CD4-positive, alpha-beta memory T cell (primary cell): ENCODE measurements around the gene MRTFA. TPM values are rescaled to one million over a fixed set of nuclear protein-coding genes. Genes with fewer than 3 reads are reported as not detected.

Source experiments
- CTCF ChIA-PET: fragments of 350-600 bp; sonication (Branson Sonifier 250); formaldehyde crosslinking; loops from one replicate; lab custom pipeline; 2021; ENCODE audit warnings: inconsistent platforms; ENCODE audit not compliant: partially characterized antibody; lab: Charles Lee
- POLR2A ChIA-PET: fragments of 350-600 bp; sonication (Branson Sonifier 250); formaldehyde crosslinking; loops from one replicate; lab custom pipeline; 2021; ENCODE audit not compliant: partially characterized antibody; lab: Charles Lee
- DNase-seq, 5 donors: peaks; one replicate each; pipeline versions ENCODE4 v3.0.0 to v3.0.0-alpha.2; 2020 to 2022; ENCODE audit warnings: mixed read lengths in 1 of 5
- H3K27ac ChIP-seq: one replicate; pipeline ENCODE4 v1.7.0; 2013; ENCODE audit warnings: low read depth, low read length
- H3K27me3 ChIP-seq: 2 replicates; pipeline ENCODE4 v1.7.0; 2013; ENCODE audit warnings: mild to moderate bottlenecking, low read length, moderate library complexity; ENCODE audit not compliant: insufficient read depth
- H3K36me3 ChIP-seq: 2 replicates; pipeline ENCODE4 v1.7.0; 2013; ENCODE audit warnings: mild to moderate bottlenecking, low read length, moderate library complexity; ENCODE audit not compliant: insufficient read depth
- H3K4me1 ChIP-seq: 2 replicates; pipeline ENCODE4 v1.7.0; 2013; ENCODE audit warnings: mild to moderate bottlenecking, low read length, moderate library complexity; ENCODE audit not compliant: insufficient read depth
- H3K4me3 ChIP-seq, 2 donors: one replicate each; pipeline ENCODE4 v1.7.0; 2013; ENCODE audit warnings: low read length in 2 of 2, mild to moderate bottlenecking in 1 of 2
- H3K9me3 ChIP-seq, 2 donors: one replicate each; pipeline ENCODE4 v1.7.0; 2013; ENCODE audit warnings: low read length in 2 of 2, control low read depth in 1 of 2; ENCODE audit not compliant: control insufficient read depth in 1 of 2
- H3K27ac Mint-ChIP-seq, 7 donors: one replicate each; pipeline ENCODE4 v1.8.0; 2020 to 2021; ENCODE audit warnings: mixed read lengths in 7 of 7, mild to moderate bottlenecking in 6 of 7, inconsistent platforms in 3 of 7, moderate library complexity in 3 of 7
- H3K27me3 Mint-ChIP-seq, 2 donors: one replicate each; pipeline ENCODE4 v1.8.0; 2020 to 2021; ENCODE audit warnings: mixed read lengths in 2 of 2
- H3K36me3 Mint-ChIP-seq, 2 donors: one replicate each; pipeline ENCODE4 v1.8.0; 2020 to 2021; ENCODE audit warnings: mixed read lengths in 2 of 2, inconsistent platforms in 1 of 2, mild to moderate bottlenecking in 1 of 2
- H3K4me1 Mint-ChIP-seq, 4 donors: one replicate each; pipeline ENCODE4 v1.8.0; 2020 to 2021; ENCODE audit warnings: mixed read lengths in 4 of 4, mild to moderate bottlenecking in 1 of 4
- H3K4me3 Mint-ChIP-seq, 8 donors: one replicate each; pipeline ENCODE4 v1.8.0; 2020 to 2021; ENCODE audit warnings: mixed read lengths in 8 of 8, mild to moderate bottlenecking in 7 of 8, moderate library complexity in 6 of 8, inconsistent platforms in 3 of 8
- H3K9me3 Mint-ChIP-seq, 8 donors: one replicate each; pipeline ENCODE4 v1.8.0; 2020 to 2021; ENCODE audit warnings: mixed read lengths in 8 of 8, mild to moderate bottlenecking in 5 of 8, inconsistent platforms in 3 of 8, moderate library complexity in 1 of 8
- intact Hi-C: fragments of 100-400 bp; cut with micrococcal nuclease; formaldehyde crosslinking; loops from one replicate; pipeline ENCODE4 v1.15.1; 2023
- polyA plus RNA-seq, 2 donors: library from polyadenylated mRNA; unstranded; fragments of 300-500 nt; fragmentation: Illumina TruSeq; gene quantifications; one replicate each; pipeline ENCODE4 v1.2.3, GENCODE V29; 2021
- total RNA-seq, 2 experiments: library from RNA; stranded (reverse); gene quantifications; one replicate each; pipeline ENCODE4 v1.2.3, GENCODE V29; 2021

Gene MRTFA
- total and polyA plus RNA-seq, 4 experiments from 2014 or later, result 5.3 to 91.6 (median 50.9) TPM

GRCh38 chr22:40412441-40412840 lies 224.1 kb downstream of the MRTFA start:
- ChIA-PET POLR2A (interaction anchor here (0.8 kb wide), 1 partner anchor 8 kb away, joined by 3 read pairs; no protein-coding TSS in a partner anchor), CTCF (no interaction called here)
- Histone ChIP-seq H3K9me3 (no peaks in the 10 kb centered on the region), H3K27ac (no peak overlapping the region), H3K4me1 (peaks cover 8% of the 10 kb centered on the region), H3K27me3 (no peaks in the 10 kb centered on the region), H3K4me3 (no peak overlapping the region), H3K36me3 (peaks cover 35% of the 10 kb centered on the region)
- Mint-ChIP-seq H3K27me3 (no peaks in the 10 kb centered on the region), H3K4me3 (no peak overlapping the region), H3K4me1 (peaks cover 21 to 41% (median 28%) of the 10 kb centered on the region in 4 donors), H3K36me3 (peaks cover 20 to 76% of the 10 kb centered on the region in 2 donors), H3K27ac (peak overlapping the region in 5 of 7 donors; percentile 30 to 82 (median 37)), H3K9me3 (no peaks in the 10 kb centered on the region)
- intact Hi-C loops, result no loop called here
- no peak for DNase-seq

GRCh38 chr22:40411506-40411861 lies 225.0 kb downstream of the MRTFA start:
- Mint-ChIP-seq H3K9me3 (no peaks in the 10 kb centered on the region), H3K27me3 (no peaks in the 10 kb centered on the region), H3K27ac (no peak overlapping the region), H3K36me3 (peaks cover 20 to 75% of the 10 kb centered on the region in 2 donors), H3K4me3 (no peak overlapping the region), H3K4me1 (peaks cover 19 to 34% (median 25%) of the 10 kb centered on the region in 4 donors)
- ChIA-PET POLR2A (interaction anchor here (0.9 to 1.4 kb wide), 2 partner anchors 12 to 367 kb away, joined by 3 read pairs; no protein-coding TSS in a partner anchor), CTCF (no interaction called here)
- no peak overlapping the region for H3K4me3 ChIP-seq
- H3K27ac ChIP-seq, result no peak overlapping the region
- peaks cover 8% of the 10 kb centered on the region for H3K4me1 ChIP-seq
- DNase-seq, result no peak
- H3K27me3 ChIP-seq, result no peaks in the 10 kb centered on the region
- intact Hi-C loops, result no loop called here
- H3K9me3 ChIP-seq, result no peaks in the 10 kb centered on the region
- H3K36me3 ChIP-seq, result peaks cover 36% of the 10 kb centered on the region

GRCh38 chr22:40410731-40411505 lies 225.6 kb downstream of the MRTFA start:
- Mint-ChIP-seq H3K27ac (no peak overlapping the region), H3K9me3 (no peaks in the 10 kb centered on the region), H3K4me3 (no peak overlapping the region), H3K36me3 (peaks cover 20 to 71% of the 10 kb centered on the region in 2 donors), H3K4me1 (peaks cover 14 to 28% (median 20%) of the 10 kb centered on the region in 4 donors), H3K27me3 (no peaks in the 10 kb centered on the region)
- Histone ChIP-seq H3K4me1 (peaks cover 8% of the 10 kb centered on the region), H3K9me3 (no peaks in the 10 kb centered on the region), H3K36me3 (peaks cover 41% of the 10 kb centered on the region), H3K27me3 (no peaks in the 10 kb centered on the region), H3K27ac (no peak overlapping the region), H3K4me3 (no peak overlapping the region)
- CTCF ChIA-PET, result no interaction called here
- DNase-seq, result no peak
- intact Hi-C loops, result no loop called here
- POLR2A ChIA-PET, result interaction anchor here (0.9 to 1.4 kb wide), 4 partner anchors 8 to 367 kb away, joined by 3 to 6 read pairs (median 3); no protein-coding TSS in a partner anchor

GRCh38 chr22:40410272-40410671 lies 226.2 kb downstream of the MRTFA start:
- peaks cover 0 to 2% (median 0%) of the 10 kb centered on the region in 8 donors for H3K9me3 Mint-ChIP-seq
- ChIA-PET CTCF (no interaction called here), POLR2A (interaction anchor here (1.3 to 1.4 kb wide), 3 partner anchors 9 to 11 kb away, joined by 3 to 6 read pairs (median 3); no protein-coding TSS in a partner anchor)

GRCh38 chr22:40409613-40410113 lies 226.9 kb downstream of the MRTFA start:
- Histone ChIP-seq H3K4me3 (no peak overlapping the region), H3K4me1 (no peaks in the 10 kb centered on the region), H3K27ac (no peak overlapping the region), H3K27me3 (no peaks in the 10 kb centered on the region), H3K9me3 (no peaks in the 10 kb centered on the region), H3K36me3 (peaks cover 53% of the 10 kb centered on the region)
- CTCF ChIA-PET, result interaction anchor here (0.9 kb wide), 1 partner anchor 512 kb away, joined by 3 read pairs; no protein-coding TSS in a partner anchor
- POLR2A ChIA-PET, result interaction anchor here (0.6 to 1.4 kb wide), 3 partner anchors 9 to 262 kb away, joined by 3 to 6 read pairs (median 3); no protein-coding TSS in a partner anchor
- DNase-seq, result no peak
- H3K9me3 Mint-ChIP-seq, result peaks cover 0 to 2% (median 0%) of the 10 kb centered on the region in 8 donors
- no peaks in the 10 kb centered on the region for H3K27me3 Mint-ChIP-seq
- H3K4me3 Mint-ChIP-seq, result no peak overlapping the region
- intact Hi-C loops, result no loop called here
- H3K36me3 Mint-ChIP-seq, result peaks cover 10 to 64% of the 10 kb centered on the region in 2 donors
- H3K27ac Mint-ChIP-seq, result peak overlapping the region in 1 of 7 donors; percentile 53
- H3K4me1 Mint-ChIP-seq, result peaks cover 2 to 16% (median 9%) of the 10 kb centered on the region in 4 donors

More at GRCh38 chr22:40410272-40410671, 226.2 kb downstream of the MRTFA start:
- H3K4me3 ChIP-seq, result no peak overlapping the region
- H3K27ac ChIP-seq, result no peak overlapping the region
- H3K4me1 Mint-ChIP-seq, result peaks cover 7 to 22% (median 15%) of the 10 kb centered on the region in 4 donors
- no peaks in the 10 kb centered on the region for H3K9me3 ChIP-seq
- peak overlapping the region in 1 of 7 donors; percentile 10 for H3K27ac Mint-ChIP-seq
- H3K4me1 ChIP-seq, result peaks cover 3% of the 10 kb centered on the region
- peaks cover 47% of the 10 kb centered on the region for H3K36me3 ChIP-seq
- no peak overlapping the region for H3K4me3 Mint-ChIP-seq
- intact Hi-C loops, result no loop called here
- H3K27me3 Mint-ChIP-seq, result no peaks in the 10 kb centered on the region
- no peaks in the 10 kb centered on the region for H3K27me3 ChIP-seq
- peaks cover 16 to 66% of the 10 kb centered on the region in 2 donors for H3K36me3 Mint-ChIP-seq
- no peak for DNase-seq

GRCh38 chr22:40408718-40409612 lies 227.6 kb downstream of the MRTFA start:
- H3K36me3 Mint-ChIP-seq, result peaks cover 10 to 65% of the 10 kb centered on the region in 2 donors
- DNase-seq, result no peak
- peak overlapping the region in 1 of 7 donors; percentile 61 for H3K27ac Mint-ChIP-seq
- peaks cover 3% of the 10 kb centered on the region for H3K4me1 ChIP-seq
- no peaks in the 10 kb centered on the region for H3K27me3 Mint-ChIP-seq
- peaks cover 2 to 19% (median 11%) of the 10 kb centered on the region in 4 donors for H3K4me1 Mint-ChIP-seq
- POLR2A ChIA-PET, result interaction anchor here (0.6 to 1.0 kb wide), 2 partner anchors 8 to 262 kb away, joined by 3 to 4 read pairs; no protein-coding TSS in a partner anchor
- no peaks in the 10 kb centered on the region for H3K27me3 ChIP-seq
- H3K27ac ChIP-seq, result no peak overlapping the region
- peak overlapping the region in 1 of 8 donors; percentile 54 for H3K4me3 Mint-ChIP-seq
- peaks cover 60% of the 10 kb centered on the region for H3K36me3 ChIP-seq
- CTCF ChIA-PET, result interaction anchor here (0.9 kb wide), 2 partner anchors 24 to 513 kb away, joined by 3 read pairs; no protein-coding TSS in a partner anchor
- H3K4me3 ChIP-seq, result no peak overlapping the region
- intact Hi-C loops, result no loop called here
- peaks cover 0 to 2% (median 0%) of the 10 kb centered on the region in 8 donors for H3K9me3 Mint-ChIP-seq
- H3K9me3 ChIP-seq, result no peaks in the 10 kb centered on the region
